A673 (cell line): ENCODE data around the gene ANKRD16.

Experiments
- EZH2 ChIP-seq: fragments of 200-600 bp; sonication (generic); IDR thresholded peaks from 2 replicates; pipeline ENCODE4 v1.6.1; 2017; ENCODE audit warnings: borderline replicate concordance, low read depth, mild to moderate bottlenecking, mixed read lengths, antibody characterized with exemption, low read length; ENCODE audit not compliant: poor library complexity, severe bottlenecking
- TF ChIP-seq, protein P1 (sequence below): fragments of 300-800, 200-600 bp; sonication (generic); conservative IDR thresholded peaks from 2 replicates; pipeline ENCODE4 v1.5.1; 2017; ENCODE audit warnings: low read depth, mild to moderate bottlenecking, antibody characterized with exemption, low read length, moderate library complexity, mixed read lengths

- TF ChIP-seq, protein P1, sequence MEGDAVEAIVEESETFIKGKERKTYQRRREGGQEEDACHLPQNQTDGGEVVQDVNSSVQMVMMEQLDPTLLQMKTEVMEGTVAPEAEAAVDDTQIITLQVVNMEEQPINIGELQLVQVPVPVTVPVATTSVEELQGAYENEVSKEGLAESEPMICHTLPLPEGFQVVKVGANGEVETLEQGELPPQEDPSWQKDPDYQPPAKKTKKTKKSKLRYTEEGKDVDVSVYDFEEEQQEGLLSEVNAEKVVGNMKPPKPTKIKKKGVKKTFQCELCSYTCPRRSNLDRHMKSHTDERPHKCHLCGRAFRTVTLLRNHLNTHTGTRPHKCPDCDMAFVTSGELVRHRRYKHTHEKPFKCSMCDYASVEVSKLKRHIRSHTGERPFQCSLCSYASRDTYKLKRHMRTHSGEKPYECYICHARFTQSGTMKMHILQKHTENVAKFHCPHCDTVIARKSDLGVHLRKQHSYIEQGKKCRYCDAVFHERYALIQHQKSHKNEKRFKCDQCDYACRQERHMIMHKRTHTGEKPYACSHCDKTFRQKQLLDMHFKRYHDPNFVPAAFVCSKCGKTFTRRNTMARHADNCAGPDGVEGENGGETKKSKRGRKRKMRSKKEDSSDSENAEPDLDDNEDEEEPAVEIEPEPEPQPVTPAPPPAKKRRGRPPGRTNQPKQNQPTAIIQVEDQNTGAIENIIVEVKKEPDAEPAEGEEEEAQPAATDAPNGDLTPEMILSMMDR, result no peak
- TF ChIP-seq EZH2, result no peak
Measured at GRCh38 chr10:5902511-5903274, 13.0 kb upstream of the ANKRD16 start.
